Erythroblast (primary cell): ENCODE data around the gene FBXO3.

Experiments used
- GATA1 ChIP-seq: IDR thresholded peaks from 2 replicates; pipeline ENCODE4 v1.6.1; 2011; ENCODE audit warnings: low read depth, mild to moderate bottlenecking, control low read depth, low read length, moderate library complexity
- POLR2A ChIP-seq: IDR thresholded peaks from 2 replicates; pipeline ENCODE4 v1.6.1; 2011; ENCODE audit warnings: mild to moderate bottlenecking, low read length

DNA sequence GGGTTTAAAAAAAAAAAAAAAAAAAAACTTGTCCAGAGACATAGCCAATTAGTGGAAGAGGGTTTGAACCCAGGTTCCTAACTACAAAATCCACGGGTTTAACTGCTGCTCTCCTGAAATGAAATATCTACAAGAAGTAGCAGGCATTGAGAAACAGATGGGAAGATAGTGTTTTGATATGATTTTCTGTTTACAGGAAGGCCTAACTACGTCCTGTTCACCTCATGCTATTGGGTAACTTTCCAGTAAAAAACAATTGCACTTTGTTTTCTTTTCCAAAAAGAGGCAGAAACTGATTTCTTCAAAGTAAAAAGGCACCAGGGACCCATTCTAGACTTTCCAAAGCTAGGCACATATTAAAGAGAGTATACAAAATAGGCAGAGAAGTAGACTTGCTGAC, 67.8 kb downstream of the FBXO3 start:
- TF ChIP-seq POLR2A (no peak), GATA1 (no peak)
